Measurements from ENCODE around the gene LYPD1.

LYPD1 gene

DNA sequence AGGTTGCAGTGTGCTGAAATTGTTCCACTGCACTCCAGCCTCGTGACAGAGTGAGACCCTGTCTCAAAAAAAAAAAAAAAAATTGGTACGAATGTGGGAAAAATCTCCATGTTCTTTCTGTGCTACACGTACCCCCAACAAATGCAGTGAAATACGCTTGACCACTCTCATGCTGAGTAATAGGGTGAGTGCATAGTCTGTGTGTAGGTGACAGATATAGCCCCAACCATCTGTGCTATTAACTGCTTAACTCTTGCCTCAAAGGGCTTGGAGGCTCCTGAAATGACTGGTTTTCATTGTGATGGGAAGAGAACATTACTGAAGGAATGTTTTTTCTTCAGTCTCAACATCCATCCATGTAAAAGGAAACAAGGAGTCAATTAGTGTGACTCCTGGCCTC, 15.7 kb downstream of the LYPD1 start:
- TF ChIP-seq, protein P1, sequence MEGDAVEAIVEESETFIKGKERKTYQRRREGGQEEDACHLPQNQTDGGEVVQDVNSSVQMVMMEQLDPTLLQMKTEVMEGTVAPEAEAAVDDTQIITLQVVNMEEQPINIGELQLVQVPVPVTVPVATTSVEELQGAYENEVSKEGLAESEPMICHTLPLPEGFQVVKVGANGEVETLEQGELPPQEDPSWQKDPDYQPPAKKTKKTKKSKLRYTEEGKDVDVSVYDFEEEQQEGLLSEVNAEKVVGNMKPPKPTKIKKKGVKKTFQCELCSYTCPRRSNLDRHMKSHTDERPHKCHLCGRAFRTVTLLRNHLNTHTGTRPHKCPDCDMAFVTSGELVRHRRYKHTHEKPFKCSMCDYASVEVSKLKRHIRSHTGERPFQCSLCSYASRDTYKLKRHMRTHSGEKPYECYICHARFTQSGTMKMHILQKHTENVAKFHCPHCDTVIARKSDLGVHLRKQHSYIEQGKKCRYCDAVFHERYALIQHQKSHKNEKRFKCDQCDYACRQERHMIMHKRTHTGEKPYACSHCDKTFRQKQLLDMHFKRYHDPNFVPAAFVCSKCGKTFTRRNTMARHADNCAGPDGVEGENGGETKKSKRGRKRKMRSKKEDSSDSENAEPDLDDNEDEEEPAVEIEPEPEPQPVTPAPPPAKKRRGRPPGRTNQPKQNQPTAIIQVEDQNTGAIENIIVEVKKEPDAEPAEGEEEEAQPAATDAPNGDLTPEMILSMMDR (IDR thresholded peaks at IDR 0.05; ENCODE audit: extremely low read depth, missing control alignments), result no peak
- no peak for DNase-seq (ENCODE audit: low spot score)

GRCh38 chr2:132652474-132652873, 17.5 kb downstream of the LYPD1 start:
- TF ChIP-seq, protein P1 (IDR thresholded peaks at IDR 0.05; ENCODE audit: extremely low read depth, missing control alignments), result no peak
- no peak for DNase-seq (ENCODE audit: low spot score)

DNA sequence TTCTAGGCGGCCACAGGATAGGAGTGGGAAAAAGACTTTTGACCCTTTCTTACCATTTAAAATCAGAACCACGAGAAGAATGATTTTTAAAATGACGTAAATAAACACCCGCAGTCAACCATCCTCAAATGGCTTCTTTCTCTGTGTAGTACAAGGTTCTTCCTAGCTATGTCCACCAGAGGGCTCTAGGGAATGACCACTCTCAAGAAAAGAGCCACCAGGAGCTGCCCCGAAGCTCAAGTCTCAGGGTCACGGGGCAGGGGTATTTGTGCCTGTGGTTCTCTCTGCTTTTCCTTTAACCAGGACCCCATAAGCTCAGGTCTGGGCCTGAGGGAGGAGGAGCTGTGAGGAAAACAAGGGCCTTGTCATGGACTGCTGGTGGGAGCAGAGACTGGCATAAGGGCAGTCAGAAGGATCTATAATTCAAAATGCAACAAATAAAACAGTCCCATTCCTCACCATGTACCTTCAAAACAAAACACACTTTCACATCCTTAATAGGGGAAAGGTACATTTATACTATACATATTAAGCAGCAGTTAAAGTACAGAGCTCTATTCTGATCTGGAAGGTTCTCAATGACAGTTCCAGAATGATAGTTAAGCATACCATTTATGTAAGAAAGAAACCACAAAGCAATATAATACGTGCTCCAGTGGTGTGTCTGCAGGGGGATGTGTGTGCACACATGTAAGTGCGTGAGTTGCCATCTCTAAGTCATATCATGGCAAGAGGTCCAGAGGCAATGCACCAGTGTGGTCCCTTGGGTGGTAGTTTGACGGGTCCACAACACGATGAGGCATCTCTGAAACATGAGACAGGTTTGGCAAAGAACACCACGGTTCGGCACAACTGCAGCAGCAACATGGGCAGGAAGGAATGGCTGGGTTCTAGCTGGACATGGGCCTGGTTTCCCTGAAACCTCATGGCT, 18.6 kb downstream of the LYPD1 start:
- TF ChIP-seq, protein P1 (IDR thresholded peaks at IDR 0.05; ENCODE audit: extremely low read depth, missing control alignments), result peak; percentile 23
- peak; percentile 35 for DNase-seq (ENCODE audit: low spot score)

DNA sequence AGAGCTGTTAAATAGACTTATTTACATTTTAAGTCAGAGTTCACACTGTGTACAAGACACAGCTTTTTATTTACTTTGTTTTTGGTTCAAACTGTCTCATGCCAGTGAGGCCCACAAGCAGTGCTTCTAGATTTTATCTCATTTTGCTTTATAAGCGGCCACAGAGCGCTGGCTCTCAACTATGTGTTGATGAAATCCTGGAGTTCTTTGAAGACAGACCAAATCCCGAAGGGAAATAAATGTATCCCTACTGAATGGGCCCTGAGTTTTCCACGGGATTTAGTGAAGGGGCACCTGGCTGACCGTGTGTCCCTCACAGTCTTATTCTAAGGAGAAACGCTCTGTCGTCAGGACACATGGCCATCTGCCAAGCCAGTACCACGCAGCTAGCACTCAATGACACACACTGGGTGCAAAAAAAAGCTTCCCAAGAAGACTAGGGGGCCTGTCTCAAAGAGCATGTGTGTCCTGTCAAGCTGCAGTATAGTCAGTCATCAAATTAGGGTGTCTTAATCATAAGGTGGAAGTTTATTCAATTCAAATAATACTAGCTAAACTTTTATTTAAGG, 23.4 kb downstream of the LYPD1 start:
- TF ChIP-seq, protein P1 (IDR thresholded peaks at IDR 0.05; ENCODE audit: extremely low read depth, missing control alignments), result no peak

DNA sequence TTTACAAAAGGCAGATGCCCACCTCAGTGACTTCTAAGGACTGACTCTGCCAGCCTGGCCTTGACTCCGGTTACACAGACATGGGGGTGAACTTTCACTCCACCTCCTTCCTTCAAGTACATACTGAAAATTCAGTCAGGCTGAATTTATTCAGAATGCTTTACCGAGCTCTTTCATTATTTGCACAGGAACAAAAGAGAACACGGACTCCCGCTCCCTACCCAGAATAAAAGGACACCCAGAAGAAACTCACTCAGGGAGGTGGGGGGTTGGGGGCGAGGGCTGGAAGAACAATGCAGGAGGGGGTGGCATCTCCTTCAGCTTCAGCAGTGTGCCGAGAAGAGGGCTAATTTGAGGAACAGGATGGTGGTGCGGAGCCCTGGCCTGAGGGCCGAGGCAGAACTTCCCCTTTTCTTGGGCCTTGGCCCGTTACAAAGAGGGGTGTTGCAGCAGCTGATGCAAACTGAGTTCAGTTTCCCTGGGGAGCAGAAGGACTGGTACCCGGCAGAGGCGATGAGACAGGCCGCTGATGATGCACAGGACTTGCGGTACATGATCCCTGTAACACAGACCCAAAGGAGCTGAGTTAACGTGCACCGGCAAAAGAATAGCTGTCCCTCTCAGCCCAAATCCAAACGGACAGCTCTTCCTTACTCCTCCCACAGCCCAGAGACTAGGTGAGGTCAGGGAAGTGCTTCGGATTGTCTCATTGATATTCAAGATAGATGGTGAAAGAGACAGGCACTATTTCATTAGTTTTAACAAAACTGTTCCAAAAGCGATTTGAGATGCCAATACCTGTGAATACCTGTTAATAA, 24.1 kb downstream of the LYPD1 start:
- no peak for DNase-seq (ENCODE audit: low spot score)
- TF ChIP-seq, protein P1 (IDR thresholded peaks at IDR 0.05; ENCODE audit: extremely low read depth, missing control alignments), result no peak

More for the DNA sequence above, 23.4 kb downstream of the LYPD1 start:
- no peak for DNase-seq (ENCODE audit: low spot score)

GRCh38 chr2:132645176-132645575, 24.8 kb downstream of the LYPD1 start:
- DNase-seq (ENCODE audit: low spot score), result no peak
- TF ChIP-seq, protein P1 (IDR thresholded peaks at IDR 0.05; ENCODE audit: extremely low read depth, missing control alignments), result no peak

All from GM20000 (cell line).